ENCODE results near the gene LMO2. TPM values are rescaled to one million over a fixed set of nuclear protein-coding genes. Genes with fewer than 3 reads are reported as not detected.

The LMO2 gene
- total and polyA plus RNA-seq, 2 donors (not counting 1 experiment from before 2014, with no cell fraction given) = 6.2 to 10.7 TPM

GRCh38 chr11:33877038-33877437, 14.8 kb downstream of the LMO2 start:
- no peak for TF ChIP-seq CTCF (IDR thresholded peaks at IDR 0.05)
- no peak for TF ChIP-seq EZH2 (IDR thresholded peaks at IDR 0.05; ENCODE audit: borderline replicate concordance, insufficient read depth, low read depth, low read length, poor library complexity, severe bottlenecking)
- H3K4me1 Mint-ChIP-seq = peaks cover 7% of the 10 kb centered on the region
- H3K36me3 ChIP-seq (replicated peaks in 1 of 2; ENCODE audit: control extremely low read depth in 1 of 2, control insufficient read depth in 1 of 2, extremely low read depth in 1 of 2, insufficient read depth in 2 of 2, low read length in 1 of 2) = no peaks in the 10 kb centered on the region
- H3K9me3 ChIP-seq (ENCODE audit: control extremely low read depth in 1 of 3, control insufficient read depth in 2 of 3, insufficient read depth in 1 of 3, low read length in 2 of 3) = no peaks in the 10 kb centered on the region
- H3K4me3 Mint-ChIP-seq = no peak overlapping the region
- no peaks in the 10 kb centered on the region for H3K9me3 Mint-ChIP-seq (ENCODE audit: insufficient read depth)
- ChIA-PET POLR2A (no interaction called here), CTCF (no interaction called here)
- ATAC-seq (ENCODE audit: low read depth) (no peak), DNase-seq (no peak)
- H3K4me2 ChIP-seq (replicated peaks; ENCODE audit: low read depth, low read length, poor library complexity, severe bottlenecking) = no peak overlapping the region
- H4K20me1 ChIP-seq (ENCODE audit: control insufficient read depth, insufficient read depth, low read length, poor library complexity, severe bottlenecking) = no peaks in the 10 kb centered on the region
- no peaks in the 10 kb centered on the region for H3K79me2 ChIP-seq (ENCODE audit: control insufficient read depth, insufficient read depth, low read length)
- H3K27ac Mint-ChIP-seq = no peak overlapping the region
- intact Hi-C loops (cut with micrococcal nuclease) = no loop called here
- H3K4me3 ChIP-seq (ENCODE audit: control extremely low read depth in 1 of 5, extremely low read depth in 1 of 5, insufficient read depth in 1 of 5, low read depth in 2 of 5, low read length in 4 of 5) = no peak overlapping the region
- no peak overlapping the region for H3K27ac ChIP-seq (ENCODE audit: low read length in 2 of 2)
- no peak overlapping the region for H2AFZ ChIP-seq (ENCODE audit: insufficient read depth, low read depth, low read length, poor library complexity, severe bottlenecking)
- H3K4me1 ChIP-seq (ENCODE audit: control insufficient read depth in 2 of 2, insufficient read depth in 2 of 2, low read length in 2 of 2) = no peaks in the 10 kb centered on the region
- H3K27me3 Mint-ChIP-seq = peaks cover 24% of the 10 kb centered on the region
- WGBS (ENCODE audit: insufficient coverage) = 87% methylated on average over 3 of the region's 3 CpGs
- H3K27me3 ChIP-seq (replicated peaks in 1 of 4; ENCODE audit: control extremely low read depth in 1 of 4, control insufficient read depth in 3 of 4, insufficient read depth in 4 of 4, low read length in 3 of 4) = peaks cover 0 to 15% (median 2%) of the 10 kb centered on the region in 4 experiments
- H3K9ac ChIP-seq (ENCODE audit: low read length) = no peak overlapping the region

- Mint-ChIP-seq H3K27ac (no peak overlapping the region), H3K27me3 (peaks cover 13% of the 10 kb centered on the region), H3K4me1 (peaks cover 5% of the 10 kb centered on the region), H3K4me3 (no peak overlapping the region), H3K9me3 (ENCODE audit: insufficient read depth) (no peaks in the 10 kb centered on the region)
- Histone ChIP-seq H3K36me3 (replicated peaks in 1 of 2; ENCODE audit: control extremely low read depth in 1 of 2, control insufficient read depth in 1 of 2, extremely low read depth in 1 of 2, insufficient read depth in 2 of 2, low read length in 1 of 2) (no peaks in the 10 kb centered on the region), H3K27me3 (replicated peaks in 1 of 4; ENCODE audit: control extremely low read depth in 1 of 4, control insufficient read depth in 3 of 4, insufficient read depth in 4 of 4, low read length in 3 of 4) (peaks cover 0 to 6% (median 1%) of the 10 kb centered on the region in 4 experiments), H4K20me1 (ENCODE audit: control insufficient read depth, insufficient read depth, low read length, poor library complexity, severe bottlenecking) (no peaks in the 10 kb centered on the region), H3K79me2 (ENCODE audit: control insufficient read depth, insufficient read depth, low read length) (no peaks in the 10 kb centered on the region), H3K9me3 (ENCODE audit: control extremely low read depth in 1 of 3, control insufficient read depth in 2 of 3, insufficient read depth in 1 of 3, low read length in 2 of 3) (no peaks in the 10 kb centered on the region), H3K27ac (ENCODE audit: low read length in 2 of 2) (no peak overlapping the region), H3K4me2 (replicated peaks; ENCODE audit: low read depth, low read length, poor library complexity, severe bottlenecking) (no peak overlapping the region), H2AFZ (ENCODE audit: insufficient read depth, low read depth, low read length, poor library complexity, severe bottlenecking) (no peak overlapping the region), H3K4me1 (ENCODE audit: control insufficient read depth in 2 of 2, insufficient read depth in 2 of 2, low read length in 2 of 2) (peaks cover 4% of the 10 kb centered on the region in 2 donors), H3K9ac (ENCODE audit: low read length) (no peak overlapping the region), H3K4me3 (ENCODE audit: control extremely low read depth in 1 of 5, extremely low read depth in 1 of 5, insufficient read depth in 1 of 5, low read depth in 2 of 5, low read length in 4 of 5) (no peak overlapping the region)
- DNase-seq (no peak), ATAC-seq (ENCODE audit: low read depth) (no peak)
- 91% methylated on average over 1 of the region's 2 CpGs for WGBS (ENCODE audit: insufficient coverage)
- ChIA-PET CTCF (interaction anchor here (0.7 to 2.0 kb wide), 5 partner anchors 10 to 573 kb away, joined by 3 to 8 read pairs (median 4); no protein-coding TSS in a partner anchor), POLR2A (no interaction called here)
- no peak for TF ChIP-seq CTCF (IDR thresholded peaks at IDR 0.05)
- TF ChIP-seq EZH2 (IDR thresholded peaks at IDR 0.05; ENCODE audit: borderline replicate concordance, insufficient read depth, low read depth, low read length, poor library complexity, severe bottlenecking) = no peak
- intact Hi-C loops (cut with micrococcal nuclease) = no loop called here
These were observed 16.1 kb downstream of the LMO2 start for GRCh38 chr11:33875621-33876294.
